ENCODE data around the gene NDUFB2.

- no peak for TF ChIP-seq CTCF (IDR thresholded peaks at IDR 0.05)
- TF ChIP-seq POLR2A (IDR thresholded peaks at IDR 0.05) = no peak
These were observed 1.1 kb downstream of the NDUFB2 start for GRCh38 chr7:140697447-140698143.
